GM23248 (cell line): Measurements from ENCODE around the gene KCP.

Experiments used
- EZH2 ChIP-seq: fragments of 200-600 bp; sonication (generic); IDR thresholded peaks from 2 replicates; pipeline ENCODE4 v1.6.1; 2018; ENCODE audit warnings: antibody characterized with exemption, mild to moderate bottlenecking; ENCODE audit not compliant: insufficient read depth, poor library complexity, severe bottlenecking
- EZH2phosphoT487 ChIP-seq: fragments of 200-600 bp; sonication (generic); IDR thresholded peaks from 2 replicates; pipeline ENCODE4 v1.6.1; 2018; ENCODE audit warnings: antibody characterized with exemption, moderate library complexity, mild to moderate bottlenecking, low read depth; ENCODE audit not compliant: insufficient read depth

GRCh38 chr7:128948312-128948973 lies 37.9 kb upstream of the KCP start:
- TF ChIP-seq EZH2 (no peak), EZH2phosphoT487 (no peak)
